ENCODE measurements around the gene EPHB1.
"Not testable (repeated sequence)": the region's sequence is repeated elsewhere in the genome, so short reads cannot be mapped to it uniquely, and the experiment has no call there.

Gene EPHB1

GRCh38 chr3:134777341-134777740 is 17.7 kb upstream of the EPHB1 start:
- no peak for DNase-seq (ENCODE audit: low spot score)

- DNase-seq (ENCODE audit: low spot score), result not testable (repeated sequence)
Measured at GRCh38 chr3:134788283-134788682, 6.8 kb upstream of the EPHB1 start.

GRCh38 chr3:134790065-134790464 is 5.0 kb upstream of the EPHB1 start:
- DNase-seq (ENCODE audit: low spot score), result no peak

- no peak for DNase-seq (ENCODE audit: low spot score)
Measured at GRCh38 chr3:134791992-134792391, 3.1 kb upstream of the EPHB1 start.

GRCh38 chr3:134792700-134793099 is 2.4 kb upstream of the EPHB1 start:
- no peak for DNase-seq (ENCODE audit: low spot score)

- DNase-seq (ENCODE audit: low spot score), result no peak
Measured at GRCh38 chr3:134793562-134793961, 1.5 kb upstream of the EPHB1 start.

- DNase-seq (ENCODE audit: low spot score), result no peak
Measured at GRCh38 chr3:134794323-134794722, 737 bp upstream of the EPHB1 start.

GRCh38 chr3:134795746-134796280 is 753 bp downstream of the EPHB1 start:
- no peak for DNase-seq (ENCODE audit: low spot score)

GRCh38 chr3:134796281-134797056 is 1.4 kb downstream of the EPHB1 start:
- no peak for DNase-seq (ENCODE audit: low spot score)

- DNase-seq (ENCODE audit: low spot score), result no peak
Measured at GRCh38 chr3:134797057-134797740, 2.1 kb downstream of the EPHB1 start.

- no peak for DNase-seq (ENCODE audit: low spot score)
Measured at GRCh38 chr3:134797741-134798451, 2.8 kb downstream of the EPHB1 start.

GRCh38 chr3:134798681-134799311 is 3.7 kb downstream of the EPHB1 start:
- DNase-seq (ENCODE audit: low spot score), result no peak

- no peak for DNase-seq (ENCODE audit: low spot score)
Measured at GRCh38 chr3:134799393-134799792, 4.3 kb downstream of the EPHB1 start.

- DNase-seq (ENCODE audit: low spot score), result no peak
Measured at GRCh38 chr3:134801204-134801958, 6.3 kb downstream of the EPHB1 start.

GRCh38 chr3:134802428-134803050 is 7.5 kb downstream of the EPHB1 start:
- DNase-seq (ENCODE audit: low spot score), result no peak

GRCh38 chr3:134803051-134803505 is 8.0 kb downstream of the EPHB1 start:
- DNase-seq (ENCODE audit: low spot score), result no peak

GRCh38 chr3:134803652-134804051 is 8.6 kb downstream of the EPHB1 start:
- no peak for DNase-seq (ENCODE audit: low spot score)

- DNase-seq (ENCODE audit: low spot score), result no peak
Measured at GRCh38 chr3:134804508-134805480, 9.7 kb downstream of the EPHB1 start.

GRCh38 chr3:134807189-134807588 is 12.1 kb downstream of the EPHB1 start:
- no peak for DNase-seq (ENCODE audit: low spot score)

GRCh38 chr3:134808835-134809234 is 13.8 kb downstream of the EPHB1 start:
- DNase-seq (ENCODE audit: low spot score), result no peak

All from HuH-7 (cell line).